Endothelial cell of umbilical vein (primary cell): ENCODE results near the gene OR6C76. TPM values are rescaled to one million over a fixed set of nuclear protein-coding genes. Genes with fewer than 3 reads are reported as not detected.
"Not testable (repeated sequence)": the region's sequence is repeated elsewhere in the genome, so short reads cannot be mapped to it uniquely, and the experiment has no call there.

Experiments used
- BruUV-seq: library from RNA; stranded (reverse); fragments of 400-500 nt; replicated peaks from 2 replicates; lab custom pipeline; 2021; lab: Mats Ljungman, UMichigan
- CTCF ChIA-PET: fragments of 300-600, 350-600 bp; sonication (Branson Sonifier 250); formaldehyde crosslinking; loops from one replicate; lab custom pipeline; 2021; ENCODE audit warnings: antibody characterized with exemption, inconsistent platforms; lab: Charles Lee
- POLR2A ChIA-PET: fragments of 300-600, 350-600 bp; sonication (Branson Sonifier 250); formaldehyde crosslinking; loops from one replicate; lab custom pipeline; 2021; ENCODE audit warnings: antibody characterized with exemption, inconsistent platforms; lab: Charles Lee
- DNase-seq: peaks from one replicate; pipeline ENCODE4 v3.0.0-alpha.2; 2011; ENCODE audit warnings: low read depth, low spot score
- FAIRE-seq: peaks from 2 replicates; lab custom pipeline; 2011; peaks lifted over from hg19 to GRCh38; lab: Jason Lieb, UNC
- H2AFZ ChIP-seq: 2 replicates; pipeline ENCODE4 v1.6.0; 2012; ENCODE audit warnings: low read depth, low read length, control low read depth, inconsistent platforms
- H3K27ac ChIP-seq: 2 replicates; pipeline ENCODE4 v1.5.1; 2011; ENCODE audit warnings: low read depth, mild to moderate bottlenecking, control low read depth, low read length, moderate library complexity; ENCODE audit not compliant: insufficient read depth
- H3K27me3 ChIP-seq, 2 experiments: 2 replicates each; pipeline versions ENCODE4 v1.6.0 to v1.6.1; 2011; ENCODE audit warnings: low read length in 2 of 2, mixed read lengths in 1 of 2; ENCODE audit not compliant: control insufficient read depth in 2 of 2, insufficient read depth in 2 of 2
- H3K36me3 ChIP-seq, 2 experiments: 2 replicates in 1 of 2; 3 replicates in 1 of 2; pipeline ENCODE4 v1.5.1; 2011; ENCODE audit warnings: low read length in 2 of 2, mild to moderate bottlenecking in 1 of 2, moderate library complexity in 1 of 2; ENCODE audit not compliant: control insufficient read depth in 2 of 2, insufficient read depth in 2 of 2; ENCODE audit errors: extremely low read depth in 1 of 2
- H3K4me1 ChIP-seq: 3 replicates; pipeline ENCODE4 v1.5.1; 2011; ENCODE audit warnings: mild to moderate bottlenecking, low read length; ENCODE audit not compliant: control insufficient read depth, insufficient read depth; ENCODE audit errors: extremely low read depth
- H3K4me2 ChIP-seq: 2 replicates; pipeline ENCODE4 v1.6.1; 2011; ENCODE audit warnings: low read length, control low read depth, mixed read lengths; ENCODE audit not compliant: insufficient read depth
- H3K4me3 ChIP-seq, 3 experiments: fragments of 200-600 bp in 1 of 3; sonication (generic), shearing (Covaris generic) in 1 of 3; replicated peaks in 1 of 3; 2 replicates each; pipeline ENCODE4 v1.5.1; 2011 to 2016; ENCODE audit warnings: control low read depth in 3 of 3, low read length in 3 of 3, mild to moderate bottlenecking in 2 of 3, inconsistent platforms in 1 of 3, low read depth in 1 of 3, moderate library complexity in 1 of 3; ENCODE audit not compliant: insufficient read depth in 1 of 3
- H3K79me2 ChIP-seq: 2 replicates; pipeline ENCODE4 v1.6.0; 2012; ENCODE audit warnings: low read length, inconsistent platforms; ENCODE audit not compliant: control insufficient read depth, insufficient read depth
- H3K9ac ChIP-seq: replicated peaks from 2 replicates; pipeline ENCODE3; 2011; ENCODE audit warnings: low read length, control low read depth; ENCODE audit not compliant: insufficient read depth; ENCODE audit errors: extremely low read depth
- H3K9me1 ChIP-seq: replicated peaks from 3 replicates; pipeline ENCODE4 v1.6.0; 2011; ENCODE audit warnings: mild to moderate bottlenecking, low read length; ENCODE audit not compliant: control insufficient read depth, insufficient read depth; ENCODE audit errors: extremely low read depth
- H3K9me3 ChIP-seq: replicated peaks from 2 replicates; pipeline ENCODE4 v1.5.1; 2012; ENCODE audit warnings: low read length, inconsistent platforms; ENCODE audit not compliant: control insufficient read depth, insufficient read depth
- H4K20me1 ChIP-seq: replicated peaks from 2 replicates; pipeline ENCODE3; 2011; ENCODE audit warnings: mild to moderate bottlenecking, low read length; ENCODE audit not compliant: control insufficient read depth, insufficient read depth; ENCODE audit errors: extremely low read depth
- CTCF ChIP-seq, 2 donors: IDR thresholded peaks; 1 replicate in 1 of 2; 2 replicates in 1 of 2; pipeline ENCODE4 v1.5.1; 2011; ENCODE audit warnings: low read length in 2 of 2, mild to moderate bottlenecking in 2 of 2, moderate library complexity in 2 of 2, control low read depth in 1 of 2, inconsistent platforms in 1 of 2, low read depth in 1 of 2; ENCODE audit not compliant: insufficient read depth in 1 of 2; ENCODE audit errors: extremely low read depth in 1 of 2
- EZH2 ChIP-seq: IDR thresholded peaks from 2 replicates; pipeline ENCODE4 v1.6.1; 2012; ENCODE audit warnings: borderline replicate concordance, low read depth, mild to moderate bottlenecking, moderate library complexity, low read length, inconsistent platforms; ENCODE audit not compliant: severe bottlenecking
- FOS ChIP-seq: IDR thresholded peaks from 2 replicates; pipeline ENCODE4 v1.6.1; 2011; ENCODE audit warnings: mild to moderate bottlenecking, low read length, moderate library complexity, borderline replicate concordance; ENCODE audit not compliant: insufficient read depth
- GATA2 ChIP-seq: IDR thresholded peaks from 2 replicates; pipeline ENCODE4 v1.7.0; 2011; ENCODE audit warnings: low read depth, mild to moderate bottlenecking, moderate library complexity, mixed read lengths, low read length; ENCODE audit not compliant: insufficient read length, insufficient read depth
- JUN ChIP-seq: IDR thresholded peaks from 2 replicates; pipeline ENCODE4 v1.6.1; 2011; ENCODE audit warnings: borderline replicate concordance, low read depth; ENCODE audit not compliant: insufficient read length, insufficient read depth
- MYC ChIP-seq: IDR thresholded peaks from one replicate; pipeline ENCODE4 v1.6.1; 2011; ENCODE audit warnings: mild to moderate bottlenecking, low read depth, low read length
- POLR2A ChIP-seq: IDR thresholded peaks from 2 replicates; pipeline ENCODE4 v1.6.1; 2012; ENCODE audit warnings: low read depth, mild to moderate bottlenecking, control low read depth, low read length
- POLR2AphosphoS5 ChIP-seq: IDR thresholded peaks from 2 replicates; pipeline ENCODE4 v1.6.1; 2012; ENCODE audit warnings: low read depth, mild to moderate bottlenecking, control low read depth, low read length, moderate library complexity; ENCODE audit not compliant: insufficient read depth
- dilution Hi-C: fragments of 300-500 bp; cut with MboI; formaldehyde crosslinking; loops from one replicate; pipeline ENCODE4 v1.15.0; 2019; ENCODE audit warnings: low sequenced_read_pairs; ENCODE audit not compliant: extremely low pct_ligation_motif_present
- intact Hi-C: fragments of 100-400 bp; cut with micrococcal nuclease; formaldehyde crosslinking; loops from one replicate; pipeline ENCODE4 v1.10.0; 2022
- polyA plus RNA-seq, 4 experiments: library from polyadenylated mRNA; depleted of rRNA in 3 of 4; stranded (reverse) in 3 of 4; unstranded in 1 of 4; fragments of >200 nt; gene quantifications; 2 replicates each; pipeline versions ENCODE4 v1.2.1 to v1.2.3, GENCODE V29; 2011 to 2012; ENCODE audit warnings: missing spikeins in 1 of 4
- total RNA-seq: library from RNA; stranded (reverse); gene quantifications from 2 replicates; pipeline ENCODE4 v1.2.3, GENCODE V29; 2021
- TF ChIP-seq, protein P1 (sequence below): IDR thresholded peaks from 2 replicates; pipeline ENCODE4 v1.6.1; 2011; ENCODE audit not compliant: insufficient read depth, insufficient read length

The OR6C76 gene
- total and polyA plus RNA-seq, 2 donors (not counting 3 experiments of a cell fraction or from before 2014, with no cell fraction given), result not detected

GRCh38 chr12:55428331-55429243 is 2.5 kb downstream of the OR6C76 start:
- no peak overlapping the region for H3K27ac ChIP-seq
- TF ChIP-seq FOS (no peak), POLR2A (no peak), JUN (no peak), POLR2AphosphoS5 (no peak), GATA2 (no peak), EZH2 (no peak), MYC (no peak), CTCF (IDR thresholded peaks at IDR 0.05; ENCODE audit: extremely low read depth in 1 of 2, insufficient read depth in 1 of 2, low read depth in 1 of 2, low read length in 2 of 2) (no peak)
- TF ChIP-seq, protein P1, sequence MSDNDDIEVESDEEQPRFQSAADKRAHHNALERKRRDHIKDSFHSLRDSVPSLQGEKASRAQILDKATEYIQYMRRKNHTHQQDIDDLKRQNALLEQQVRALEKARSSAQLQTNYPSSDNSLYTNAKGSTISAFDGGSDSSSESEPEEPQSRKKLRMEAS, result no peak
- H3K36me3 ChIP-seq, result no peaks in the 10 kb centered on the region
- no peak overlapping the region for H3K4me3 ChIP-seq
- no peak overlapping the region for H3K4me2 ChIP-seq
- ChIA-PET POLR2A (no interaction called here), CTCF (no interaction called here)
- intact Hi-C loops (no loop called here), dilution Hi-C loops (no loop called here)
- H3K9me3 ChIP-seq, result no peaks in the 10 kb centered on the region
- H3K9me1 ChIP-seq, result no peaks in the 10 kb centered on the region
- H3K4me1 ChIP-seq, result no peaks in the 10 kb centered on the region
- no peaks in the 10 kb centered on the region for H3K27me3 ChIP-seq
- no peak overlapping the region for H2AFZ ChIP-seq
- no peak for FAIRE-seq
- H3K9ac ChIP-seq, result no peak overlapping the region
- DNase-seq, result no peak
- H3K79me2 ChIP-seq, result no peaks in the 10 kb centered on the region
- H4K20me1 ChIP-seq, result no peaks in the 10 kb centered on the region
- BruUV-seq, result no TSS peak

DNA sequence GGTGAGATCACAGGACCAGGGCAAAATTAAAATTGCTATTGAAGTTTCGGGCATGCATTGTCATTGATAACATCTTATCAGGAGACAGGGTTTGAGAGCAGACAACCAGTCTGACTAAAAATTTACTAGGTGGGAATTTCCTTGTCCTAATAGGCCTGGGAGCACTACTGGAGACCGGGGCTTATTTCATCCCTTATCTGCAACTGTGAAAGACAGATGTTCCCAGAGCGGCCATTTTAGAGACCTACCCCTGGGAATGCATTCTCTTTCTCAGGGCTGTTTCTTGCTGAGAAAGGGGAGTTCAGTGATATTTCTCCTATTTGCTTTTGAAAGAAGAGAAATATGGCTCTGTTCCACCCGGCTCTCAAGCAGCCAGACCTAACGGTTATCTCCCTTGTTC is 15.2 kb downstream of the OR6C76 start:
- POLR2A ChIA-PET, dilution Hi-C loops: not testable (repeated sequence)

More for the DNA sequence above, 15.2 kb downstream of the OR6C76 start:
- H4K20me1 ChIP-seq, H3K9me3 ChIP-seq, CTCF ChIA-PET, H3K9me1 ChIP-seq, H2AFZ ChIP-seq, H3K4me1 ChIP-seq, FAIRE-seq, H3K9ac ChIP-seq, H3K36me3 ChIP-seq, H3K4me3 ChIP-seq, H3K4me2 ChIP-seq, H3K79me2 ChIP-seq, H3K27ac ChIP-seq, BruUV-seq, intact Hi-C loops, DNase-seq, H3K27me3 ChIP-seq: not testable (repeated sequence)
